ENCODE data around the gene MT1E.

MT1E gene

DNA sequence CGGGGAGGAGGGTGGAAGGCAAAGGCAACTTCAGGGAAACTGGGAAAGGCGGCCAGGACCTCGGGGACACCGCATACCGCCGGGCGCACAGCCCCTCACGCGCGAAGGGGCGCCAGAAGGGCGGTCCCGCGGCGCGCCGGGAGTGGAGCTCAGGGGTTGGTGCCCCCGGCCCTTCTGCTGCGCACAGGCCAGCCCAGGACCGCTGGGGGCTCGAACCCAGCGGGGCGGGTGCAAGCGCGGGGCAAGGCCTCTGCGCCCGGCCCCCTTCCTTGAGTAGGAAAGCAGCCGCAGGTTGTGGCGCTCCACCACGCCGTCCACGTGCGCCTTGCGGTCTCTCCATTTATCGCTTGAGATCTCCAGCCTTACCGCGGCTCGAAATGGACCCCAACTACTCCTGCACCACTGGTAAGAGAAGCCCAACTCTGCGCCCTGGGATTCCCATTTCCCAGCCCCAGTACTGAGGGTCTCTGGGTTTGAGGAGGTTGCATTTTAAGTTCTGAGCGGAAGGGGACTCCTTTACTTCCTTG, 9.9 kb downstream of the MT1E start:
- TF ChIP-seq, protein P1, sequence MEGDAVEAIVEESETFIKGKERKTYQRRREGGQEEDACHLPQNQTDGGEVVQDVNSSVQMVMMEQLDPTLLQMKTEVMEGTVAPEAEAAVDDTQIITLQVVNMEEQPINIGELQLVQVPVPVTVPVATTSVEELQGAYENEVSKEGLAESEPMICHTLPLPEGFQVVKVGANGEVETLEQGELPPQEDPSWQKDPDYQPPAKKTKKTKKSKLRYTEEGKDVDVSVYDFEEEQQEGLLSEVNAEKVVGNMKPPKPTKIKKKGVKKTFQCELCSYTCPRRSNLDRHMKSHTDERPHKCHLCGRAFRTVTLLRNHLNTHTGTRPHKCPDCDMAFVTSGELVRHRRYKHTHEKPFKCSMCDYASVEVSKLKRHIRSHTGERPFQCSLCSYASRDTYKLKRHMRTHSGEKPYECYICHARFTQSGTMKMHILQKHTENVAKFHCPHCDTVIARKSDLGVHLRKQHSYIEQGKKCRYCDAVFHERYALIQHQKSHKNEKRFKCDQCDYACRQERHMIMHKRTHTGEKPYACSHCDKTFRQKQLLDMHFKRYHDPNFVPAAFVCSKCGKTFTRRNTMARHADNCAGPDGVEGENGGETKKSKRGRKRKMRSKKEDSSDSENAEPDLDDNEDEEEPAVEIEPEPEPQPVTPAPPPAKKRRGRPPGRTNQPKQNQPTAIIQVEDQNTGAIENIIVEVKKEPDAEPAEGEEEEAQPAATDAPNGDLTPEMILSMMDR (IDR thresholded peaks at IDR 0.05; ENCODE audit: low read depth, low read length): no peak
- DNase-seq (ENCODE audit: extremely low read depth, low read depth): no peak

DNA sequence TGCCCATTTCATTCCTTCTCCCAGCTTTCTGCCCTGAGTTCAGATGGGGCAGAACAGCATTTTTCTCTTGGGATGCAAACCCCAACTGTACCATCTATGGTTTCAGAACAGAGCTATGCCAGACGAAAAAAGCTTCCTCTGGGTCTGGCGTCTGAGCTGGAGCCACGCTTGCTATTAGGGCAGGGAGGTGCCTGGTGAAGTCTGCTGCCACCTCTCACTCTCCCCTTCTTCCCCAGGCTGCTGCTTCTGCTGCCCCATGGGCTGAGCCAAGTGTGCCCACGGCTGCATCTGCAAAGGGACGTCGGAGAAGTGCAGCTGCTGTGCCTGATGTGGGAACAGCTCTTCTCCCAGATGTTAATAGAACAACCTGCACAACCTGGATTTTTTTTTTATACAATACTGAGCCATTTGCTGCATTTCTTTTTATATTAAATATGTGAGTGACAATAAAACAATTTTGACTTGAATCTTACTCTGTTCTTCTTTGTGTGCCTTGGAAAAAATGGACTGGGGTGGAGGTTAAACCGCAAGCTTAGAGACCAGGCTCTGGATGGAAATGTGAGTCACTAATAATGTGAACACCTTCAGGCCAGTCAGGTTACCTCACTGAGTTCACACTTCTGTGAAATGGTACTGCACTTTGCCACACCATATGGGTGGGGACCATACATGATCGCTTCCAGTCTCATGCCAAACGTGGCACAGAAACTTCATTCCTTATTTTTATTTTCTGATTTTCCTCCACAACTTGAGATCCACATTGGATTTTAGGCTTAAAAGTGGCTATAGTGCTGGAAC, 11.2 kb downstream of the MT1E start:
- no peak for DNase-seq (ENCODE audit: extremely low read depth, low read depth)
- TF ChIP-seq, protein P1 (IDR thresholded peaks at IDR 0.05; ENCODE audit: low read depth, low read length): no peak

DNA sequence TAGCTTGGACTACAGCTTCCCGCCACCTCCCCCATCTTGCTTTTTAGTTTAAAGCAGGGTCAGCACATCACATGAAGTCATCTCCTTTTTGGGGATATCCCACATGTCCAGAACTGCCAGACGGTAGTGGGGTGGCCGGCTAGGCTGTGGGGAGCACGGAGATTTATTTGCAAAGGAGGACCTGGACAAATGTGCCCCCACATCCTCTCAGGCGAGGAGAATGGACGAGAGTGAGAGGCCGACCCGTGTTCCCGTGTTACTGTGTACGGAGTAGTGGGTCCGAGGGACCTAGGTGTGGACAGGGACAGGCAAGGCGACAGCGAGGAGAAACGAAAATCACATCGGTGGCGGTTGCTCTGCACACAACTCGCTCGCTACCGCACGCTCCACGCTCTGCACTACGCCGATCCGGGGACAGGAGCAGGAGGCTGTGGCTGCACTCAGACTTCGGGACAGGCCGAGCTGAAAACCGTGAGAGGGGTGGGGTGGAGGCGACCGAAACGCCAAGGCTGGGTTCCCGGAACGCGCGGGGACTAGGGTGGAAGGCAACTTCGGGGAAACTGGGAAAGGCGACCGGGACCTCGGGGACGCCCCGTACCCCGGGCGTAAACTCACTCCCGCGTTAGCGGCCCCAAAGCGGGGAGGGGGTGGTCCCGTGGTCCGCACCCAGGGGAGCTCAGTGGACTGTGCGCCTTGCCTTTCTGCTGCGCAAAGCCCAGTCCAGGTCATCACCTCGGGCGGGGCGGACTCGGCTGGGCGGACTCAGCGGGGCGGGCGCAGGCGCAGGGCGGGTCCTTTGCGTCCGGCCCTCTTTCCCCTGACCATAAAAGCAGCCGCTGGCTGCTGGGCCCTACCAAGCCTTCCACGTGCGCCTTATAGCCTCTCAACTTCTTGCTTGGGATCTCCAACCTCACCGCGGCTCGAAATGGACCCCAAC, 12.5 kb downstream of the MT1E start, which contains the start of gene MT1A:
Gene MT1A (plus strand): TSS at position 853 of the 937 bp plus-strand sequence. CDS start 73 bp downstream, at position 926.
- TF ChIP-seq, protein P1 (IDR thresholded peaks at IDR 0.05; ENCODE audit: low read depth, low read length): no peak
- DNase-seq (ENCODE audit: extremely low read depth, low read depth): no peak

DNA sequence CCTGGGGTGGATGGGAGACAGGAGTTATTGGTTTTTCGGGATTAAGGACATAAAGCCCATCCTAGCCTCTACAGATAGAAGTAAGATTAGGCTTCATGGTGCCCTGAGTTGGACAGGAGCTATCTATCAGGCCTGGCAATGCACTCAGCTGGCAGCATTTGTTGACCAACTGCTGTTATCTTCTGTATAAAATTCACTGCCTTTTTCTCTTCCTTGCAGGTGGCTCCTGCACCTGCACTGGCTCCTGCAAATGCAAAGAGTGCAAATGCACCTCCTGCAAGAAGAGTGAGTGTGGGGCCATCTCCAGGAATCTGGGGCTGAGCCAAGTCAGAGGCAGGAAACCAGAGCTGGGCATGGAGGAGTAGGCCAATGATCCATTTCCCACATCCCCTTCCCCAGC, 13.5 kb downstream of the MT1E start:
- no peak for DNase-seq (ENCODE audit: extremely low read depth, low read depth)
- TF ChIP-seq, protein P1 (IDR thresholded peaks at IDR 0.05; ENCODE audit: low read depth, low read length): no peak

DNA sequence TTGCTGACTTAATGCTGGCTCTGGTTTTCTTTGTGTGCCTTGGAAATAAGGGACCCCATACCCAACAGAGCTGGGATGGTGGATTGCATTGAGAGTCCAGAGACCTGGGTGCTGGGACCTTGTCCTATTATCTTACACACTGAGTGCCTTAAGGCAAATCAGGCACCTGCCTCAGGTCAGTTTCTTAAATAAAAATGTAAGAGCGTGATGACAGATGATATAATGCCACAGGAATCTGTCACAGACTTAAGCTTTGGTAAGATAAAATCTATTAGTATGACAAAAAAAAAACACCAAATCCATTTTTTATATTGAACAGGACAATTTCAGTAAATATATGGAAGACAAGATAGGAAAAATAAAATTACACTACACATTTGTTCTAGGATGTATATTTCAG, 14.5 kb downstream of the MT1E start:
- no peak for DNase-seq (ENCODE audit: extremely low read depth, low read depth)
- TF ChIP-seq, protein P1 (IDR thresholded peaks at IDR 0.05; ENCODE audit: low read depth, low read length): no peak

DNA sequence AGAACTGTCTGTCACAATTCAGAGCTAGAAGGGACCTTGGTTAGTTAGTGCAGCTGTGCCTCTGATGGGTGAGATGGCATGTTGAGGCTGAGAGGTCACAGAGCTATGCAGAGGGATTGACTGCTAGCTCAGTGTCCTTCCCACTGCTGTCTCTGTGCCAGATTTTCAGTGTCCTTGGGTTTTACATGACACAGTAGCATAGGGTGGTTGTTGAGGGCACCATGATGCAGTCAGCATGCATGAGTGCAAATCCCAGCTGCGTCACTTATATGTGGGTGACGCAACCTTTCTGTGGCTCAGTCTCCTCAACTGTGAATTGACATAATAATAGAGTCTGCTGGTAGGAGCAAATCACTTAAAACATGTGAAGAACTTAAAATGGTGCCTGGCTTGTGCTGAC, 15.6 kb downstream of the MT1E start:
- DNase-seq (ENCODE audit: extremely low read depth, low read depth): no peak
- TF ChIP-seq, protein P1 (IDR thresholded peaks at IDR 0.05; ENCODE audit: low read depth, low read length): no peak

All from AG09319 (cell line).